NCI-H446 treated with DMSO at 0.1 percent for 48 hours (cell line): ENCODE data around the gene NLE1.
"Not testable (repeated sequence)": the region's sequence is repeated elsewhere in the genome, so short reads cannot be mapped to it uniquely, and the experiment has no call there.

Experiments used
- DNase-seq: peaks from one replicate; lab custom pipeline; 2025; lab: John Stamatoyannopoulos, UW

NLE1 gene

GRCh38 chr17:35141681-35142466 is at the start of gene NLE1:
TSS of gene NLE1 (minus strand) at chr17:35142303. CDS start at chr17:35142275, 28 bp downstream.
- DNase-seq = peak; percentile 41

DNA sequence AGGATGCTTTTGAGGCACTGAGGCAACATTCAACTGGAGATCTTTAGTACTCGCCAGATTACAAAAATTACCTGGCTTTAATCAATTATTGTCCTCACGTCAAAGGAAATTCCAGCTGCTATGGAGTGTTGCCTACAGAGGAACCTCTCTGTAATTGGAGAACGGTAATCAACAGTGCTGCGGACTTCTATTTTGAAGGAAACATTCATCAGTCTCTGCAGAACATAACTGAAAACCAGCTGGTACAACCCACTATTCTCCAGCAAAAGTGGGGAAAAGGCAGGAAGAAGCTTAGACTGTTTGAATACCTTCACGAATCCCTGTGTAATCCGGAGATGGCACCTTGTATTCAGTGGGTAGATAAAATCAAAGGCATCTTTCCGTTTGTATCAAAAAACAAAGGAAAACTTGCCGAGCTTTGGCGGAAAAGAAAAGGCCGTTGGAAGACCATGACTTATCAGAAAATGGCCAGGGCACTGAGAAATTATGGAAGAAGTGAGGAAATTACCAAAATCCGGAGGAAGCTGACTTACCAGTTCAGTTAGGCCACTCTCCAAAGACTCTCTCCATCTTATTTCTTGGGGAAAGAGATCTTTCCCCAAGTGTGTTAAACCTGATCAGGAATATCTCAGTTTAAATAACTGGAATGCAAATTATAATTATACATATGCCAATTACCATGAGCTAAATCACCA is 49.0 kb upstream of the NLE1 start:
- no peak for DNase-seq

- DNase-seq = no peak
Observed at GRCh38 chr17:35189291-35189690, 47.2 kb upstream of the NLE1 start.

GRCh38 chr17:35188111-35188510 is 46.0 kb upstream of the NLE1 start:
- DNase-seq = no peak

DNA sequence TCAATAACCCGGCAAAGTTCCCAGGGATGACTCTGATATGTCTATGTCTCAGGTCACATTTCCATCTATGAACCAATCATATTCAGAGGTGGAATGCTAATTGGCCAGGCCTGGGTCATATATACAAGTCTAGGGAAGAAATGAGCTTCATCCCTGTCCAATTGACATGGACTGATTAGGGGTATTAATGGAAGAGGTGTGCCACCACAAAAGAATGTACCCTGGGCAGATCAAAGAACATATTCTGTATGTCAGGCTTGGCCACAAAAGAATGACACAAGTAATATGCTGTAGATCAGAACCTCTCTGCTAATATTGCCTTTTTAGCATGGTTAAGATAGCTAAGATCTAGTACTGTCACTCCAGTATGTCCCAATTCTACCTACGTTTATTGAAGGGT is 45.4 kb upstream of the NLE1 start:
- DNase-seq = no peak

DNA sequence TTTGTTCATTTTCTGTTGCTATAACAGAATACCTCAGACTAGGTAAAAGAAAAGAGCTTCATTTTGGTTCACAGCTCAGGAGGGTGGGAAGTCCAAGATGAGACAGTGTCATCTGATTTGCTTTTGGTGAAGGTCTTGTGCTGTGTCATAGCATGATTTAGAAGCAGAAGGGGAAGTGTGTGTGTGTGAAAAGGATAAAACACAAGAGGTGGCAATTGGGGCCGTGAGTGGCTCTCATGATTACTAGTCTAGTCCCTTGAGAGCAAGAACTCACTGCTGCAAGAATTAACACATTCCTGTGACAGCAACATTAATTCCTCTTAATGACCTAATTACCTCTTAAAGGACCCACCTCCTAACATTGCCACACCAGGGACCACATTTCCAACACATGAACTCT is 43.7 kb upstream of the NLE1 start:
- no peak for DNase-seq

DNA sequence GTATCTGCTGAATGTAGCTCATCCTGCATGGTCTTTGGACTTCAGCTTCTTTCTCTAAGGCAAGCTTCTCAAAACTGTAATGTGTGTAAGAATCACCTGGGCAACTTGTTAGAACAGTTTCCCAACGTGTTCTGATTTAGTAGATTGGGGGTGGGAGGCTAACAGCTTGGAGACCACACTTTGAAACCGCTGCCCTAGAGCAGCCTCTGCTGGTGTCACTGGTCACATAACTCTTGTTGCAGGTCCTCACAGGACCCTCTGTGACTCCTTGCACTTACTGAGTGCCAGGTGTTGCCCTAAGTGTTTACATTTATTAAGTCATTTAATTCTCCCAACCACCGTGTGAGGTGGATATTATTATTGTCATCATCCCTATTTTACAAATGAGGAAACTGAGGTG is 42.2 kb upstream of the NLE1 start:
- no peak for DNase-seq

DNA sequence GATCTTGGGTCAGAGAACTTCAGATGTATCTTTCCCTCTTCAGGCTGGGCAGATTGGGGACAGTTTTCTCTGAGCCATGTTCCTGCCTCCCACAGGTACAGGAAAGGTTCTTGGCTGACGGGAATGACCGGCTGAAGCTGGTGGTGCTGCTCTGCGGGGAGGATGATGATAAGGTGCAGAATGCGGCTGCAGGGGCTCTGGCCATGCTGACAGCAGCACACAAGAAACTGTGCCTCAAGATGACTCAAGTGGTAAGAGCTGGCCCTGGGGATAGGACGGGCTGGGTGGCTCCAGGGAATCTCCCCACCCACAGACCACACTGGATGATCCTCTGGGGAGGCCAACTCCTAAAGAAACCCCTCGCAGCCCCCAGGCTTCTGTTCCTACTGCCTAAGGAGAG is 41.2 kb upstream of the NLE1 start:
- DNase-seq = no peak

GRCh38 chr17:35179379-35179778 is 37.3 kb upstream of the NLE1 start:
- not testable (repeated sequence) for DNase-seq

GRCh38 chr17:35176897-35177296 is 34.8 kb upstream of the NLE1 start:
- DNase-seq = no peak

GRCh38 chr17:35175638-35176415 is 33.7 kb upstream of the NLE1 start:
- DNase-seq = no peak

- DNase-seq = no peak
Observed at GRCh38 chr17:35174835-35175334, 32.8 kb upstream of the NLE1 start.

- not testable (repeated sequence) for DNase-seq
Observed at GRCh38 chr17:35172321-35172720, 30.2 kb upstream of the NLE1 start.

DNA sequence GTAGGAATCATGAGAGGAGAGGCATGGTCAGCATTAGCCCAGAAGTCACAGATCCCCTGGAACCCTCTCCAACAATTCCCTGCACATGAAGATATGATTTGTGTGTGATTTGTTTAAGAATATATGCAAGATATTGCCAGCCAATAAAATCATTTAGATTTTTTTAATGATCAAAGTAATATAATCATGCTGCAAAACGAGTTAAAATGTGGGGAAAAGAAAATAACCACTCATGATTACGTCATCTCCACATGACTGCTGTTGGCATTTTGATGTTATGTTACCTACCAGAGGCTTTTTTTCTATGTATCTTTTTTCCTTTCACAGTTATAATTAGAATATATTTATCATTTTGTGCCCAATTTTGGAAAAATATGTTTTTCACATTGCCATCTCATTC is 29.7 kb upstream of the NLE1 start:
- DNase-seq = no peak

- DNase-seq = no peak
Observed at GRCh38 chr17:35170968-35171771, 29.1 kb upstream of the NLE1 start.

- DNase-seq = no peak
Observed at GRCh38 chr17:35169835-35170363, 27.8 kb upstream of the NLE1 start.

GRCh38 chr17:35167666-35168065 is 25.6 kb upstream of the NLE1 start:
- no peak for DNase-seq

GRCh38 chr17:35167046-35167445 is 24.9 kb upstream of the NLE1 start:
- no peak for DNase-seq

- no peak for DNase-seq
Observed at GRCh38 chr17:35166526-35166925, 24.4 kb upstream of the NLE1 start.

GRCh38 chr17:35164716-35165115 is 22.6 kb upstream of the NLE1 start:
- no peak for DNase-seq

DNA sequence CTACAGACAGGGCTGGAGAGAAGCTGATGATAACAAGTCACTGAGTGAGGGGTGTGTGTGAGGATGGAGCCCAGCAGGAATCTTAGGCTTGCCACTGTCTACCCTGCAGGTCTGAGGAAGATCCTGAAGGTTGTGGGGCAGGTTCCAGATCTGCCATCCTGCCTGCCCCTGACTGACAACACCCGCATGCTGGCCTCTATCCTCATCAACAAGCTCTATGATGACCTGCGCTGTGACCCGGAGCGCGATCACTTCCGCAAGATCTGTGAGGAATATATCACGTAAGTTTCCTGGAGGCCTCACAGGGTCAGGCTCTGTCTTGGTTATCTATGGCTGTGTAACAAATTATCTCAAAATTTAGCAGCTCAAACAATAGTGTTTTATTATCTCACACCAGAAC is 21.8 kb upstream of the NLE1 start:
- no peak for DNase-seq

GRCh38 chr17:35162755-35163154 is 20.7 kb upstream of the NLE1 start:
- no peak for DNase-seq
